Prostate gland (tissue), 2 donors: ENCODE data around the gene PRSS58. TPM values are rescaled to one million over a fixed set of nuclear protein-coding genes. Genes with fewer than 3 reads are reported as not detected.

Experiments
- DNase-seq: peaks from one replicate; pipeline ENCODE4 v3.0.0-alpha.2; 2019; ENCODE audit warnings: low spot score
- H3K27ac ChIP-seq, 2 donors: fragments of 200-600 bp; sonication (generic); 2 replicates each; pipeline ENCODE4 v1.5.1; 2017 to 2019
- H3K27me3 ChIP-seq: fragments of 200-600 bp; sonication (generic); replicated peaks from 2 replicates; pipeline ENCODE4 v1.5.1; 2019; ENCODE audit not compliant: insufficient read depth
- H3K36me3 ChIP-seq, 2 donors: fragments of 200-600 bp; sonication (generic); 1 replicate in 1 of 2; 2 replicates in 1 of 2; pipeline versions ENCODE4 v1.5.1 to v1.8.1; 2017 to 2019
- H3K4me1 ChIP-seq: fragments of 200-600 bp; sonication (generic); replicated peaks from 2 replicates; pipeline ENCODE4 v1.5.1; 2019
- H3K4me3 ChIP-seq, 2 donors: fragments of 200-600 bp; sonication (generic); 2 replicates each; pipeline ENCODE4 v1.5.1; 2017 to 2019
- H3K9me3 ChIP-seq: fragments of 200-600 bp; sonication (generic); 2 replicates; pipeline ENCODE4 v1.5.1; 2017
- CTCF ChIP-seq, 4 experiments: fragments of 200-600 bp in 2 of 4; fragments of 450-650 bp in 2 of 4; sonication (generic) in 2 of 4; IDR thresholded peaks; 1 replicate in 3 of 4; 2 replicates in 1 of 4; pipeline ENCODE4 v1.5.1; 2016 to 2019; ENCODE audit warnings: antibody characterized with exemption in 4 of 4, mild to moderate bottlenecking in 2 of 4, moderate library complexity in 2 of 4
- POLR2A ChIP-seq: fragments of 450-650 bp; IDR thresholded peaks from one replicate; pipeline ENCODE4 v1.6.1; 2016; ENCODE audit warnings: antibody characterized with exemption, mild to moderate bottlenecking
- POLR2AphosphoS5 ChIP-seq: sonication (generic); formaldehyde crosslinking; IDR thresholded peaks from one replicate; pipeline ENCODE4 v1.6.1; 2017; ENCODE audit warnings: antibody characterized with exemption
- WGBS: methylation state at CpG from one replicate; pipeline ENCODE4 v1.1.5; 2018; 5-methylcytosine and 5-hydroxymethylcytosine counted together
- intact Hi-C: fragments of 100-400 bp; cut with DNase I; formaldehyde crosslinking; loops from one replicate; pipeline ENCODE4 v1.14.2; 2022
- small RNA-seq, 2 donors: library from RNA; depleted of rRNA; stranded (forward); fragments of <200 nt; gene quantifications; one replicate each; pipeline ENCODE3, GENCODE V24; 2016
- total RNA-seq, 2 donors: library from RNA; depleted of rRNA; stranded (reverse); fragments of >200 nt; gene quantifications; one replicate each; pipeline ENCODE4 v1.1.0, GENCODE V29; 2016

PRSS58 gene
- total RNA-seq, 2 donors from 2014 or later = 0.91 TPM; not detected in 1

GRCh38 chr7:142228537-142229104 lies 29.2 kb downstream of the PRSS58 start:
- intact Hi-C loops = no loop called here
- H3K36me3 ChIP-seq = no peaks in the 10 kb centered on the region
- no peaks in the 10 kb centered on the region for H3K4me1 ChIP-seq
- no peaks in the 10 kb centered on the region for H3K27me3 ChIP-seq
- H3K4me3 ChIP-seq = no peak overlapping the region
- no peak for DNase-seq
- TF ChIP-seq POLR2AphosphoS5 = no peak
- no peak for TF ChIP-seq CTCF (IDR thresholded peaks at IDR 0.05)
- no peak for TF ChIP-seq POLR2A
- WGBS = 28% methylated on average over 1 of the region's 1 CpG
- H3K27ac ChIP-seq = no peak overlapping the region
- H3K9me3 ChIP-seq = no peaks in the 10 kb centered on the region

Small RNAs within 50 kb of the gene (small RNA-seq; reads per million reads assigned to genes)
- 0 reads per million in 2 donors for gene TRBV1

Other genes with a start within 250 kb of the PRSS58 start
- under 1 TPM; 0.36 to 0.51 TPM for gene MGAM2, start 146.3 kb downstream of the PRSS58 start, total RNA-seq